GM08714 (cell line): ENCODE results near the gene KIAA1671.
"Not testable (repeated sequence)": the region's sequence is repeated elsewhere in the genome, so short reads cannot be mapped to it uniquely, and the experiment has no call there.

Source experiments
- H3K4me3 ChIP-seq: fragments of 200-500 bp; sonication (Bioruptor generic); 2 replicates; pipeline ENCODE4 v1.5.1; 2014; ENCODE audit warnings: mild to moderate bottlenecking, low read length, inconsistent platforms
- ZNF274 ChIP-seq: IDR thresholded peaks from 2 replicates; pipeline ENCODE4 v1.6.1; 2012; ENCODE audit warnings: mild to moderate bottlenecking, low read depth, low read length

The KIAA1671 gene

GRCh38 chr22:25205847-25206246, 253.3 kb downstream of the KIAA1671 start:
- TF ChIP-seq ZNF274, result no peak
- H3K4me3 ChIP-seq, result no peak overlapping the region

GRCh38 chr22:25206998-25207397, 254.5 kb downstream of the KIAA1671 start:
- no peak overlapping the region for H3K4me3 ChIP-seq
- TF ChIP-seq ZNF274, result no peak

DNA sequence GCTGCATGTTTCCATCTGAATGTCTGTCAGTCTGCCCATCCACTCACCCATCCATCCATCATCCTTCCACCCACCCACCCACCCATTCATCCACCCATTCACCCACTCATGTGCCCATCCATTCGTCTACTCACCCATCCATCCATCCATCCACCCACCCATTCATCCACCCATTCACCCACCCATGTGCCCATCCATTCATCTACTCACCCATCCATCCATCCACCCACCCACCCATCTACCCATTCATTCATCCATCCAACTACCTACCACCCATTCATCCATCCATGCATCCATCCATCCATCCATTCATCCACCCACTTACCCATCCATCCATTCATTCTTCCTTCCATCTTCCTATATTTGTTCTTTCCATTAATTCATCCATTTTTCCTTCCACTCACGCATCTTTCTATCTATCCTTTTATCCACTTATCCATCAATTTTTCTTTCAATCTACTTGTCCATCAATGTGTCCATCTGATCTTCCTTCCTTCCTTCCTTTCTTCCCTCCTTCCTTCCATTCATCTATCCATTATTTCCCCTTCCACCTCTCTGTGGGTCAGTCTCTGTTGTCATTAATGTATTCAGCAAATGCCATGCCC, 255.1 kb downstream of the KIAA1671 start:
- no peak for TF ChIP-seq ZNF274
- no peak overlapping the region for H3K4me3 ChIP-seq

GRCh38 chr22:25208328-25208727, 255.8 kb downstream of the KIAA1671 start:
- H3K4me3 ChIP-seq, result no peak overlapping the region
- no peak for TF ChIP-seq ZNF274

DNA sequence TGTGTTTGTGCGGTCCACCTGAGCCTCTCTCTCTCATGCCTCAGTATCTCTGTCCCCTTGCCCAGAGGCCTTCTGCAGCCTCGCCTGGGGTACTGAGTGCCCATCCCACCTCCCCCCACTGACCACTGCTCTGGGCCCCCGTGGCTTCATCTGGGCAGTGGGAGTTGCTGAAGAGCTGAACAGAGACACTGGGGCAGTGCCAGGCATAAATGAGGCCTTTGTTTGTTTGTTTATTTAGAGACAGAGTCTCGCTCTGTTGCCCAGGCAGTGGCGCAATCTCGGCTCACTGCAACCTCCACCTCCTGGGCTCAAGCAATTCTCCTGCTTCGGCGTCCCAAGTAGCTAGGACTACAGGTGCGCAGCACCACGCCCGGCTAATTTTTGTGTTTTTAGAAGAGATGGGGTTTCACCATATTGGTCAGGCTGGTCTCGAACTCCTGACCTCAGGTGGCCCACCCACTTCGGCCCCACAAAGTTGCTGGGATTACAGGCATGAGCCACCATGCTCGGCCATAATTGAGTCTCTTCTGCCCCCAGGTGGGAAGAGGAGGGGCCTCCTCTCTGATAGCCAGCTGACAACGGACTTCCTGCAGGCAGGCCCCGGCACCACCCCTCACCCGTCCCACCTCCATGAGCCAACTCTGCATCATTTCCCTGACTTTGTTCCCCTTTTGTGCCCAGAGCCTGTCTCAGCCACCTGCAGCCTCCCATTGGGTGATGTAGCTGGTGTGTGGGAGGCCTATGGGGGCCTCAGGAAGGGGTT, 256.4 kb downstream of the KIAA1671 start:
- no peak for TF ChIP-seq ZNF274
- H3K4me3 ChIP-seq, result no peak overlapping the region

DNA sequence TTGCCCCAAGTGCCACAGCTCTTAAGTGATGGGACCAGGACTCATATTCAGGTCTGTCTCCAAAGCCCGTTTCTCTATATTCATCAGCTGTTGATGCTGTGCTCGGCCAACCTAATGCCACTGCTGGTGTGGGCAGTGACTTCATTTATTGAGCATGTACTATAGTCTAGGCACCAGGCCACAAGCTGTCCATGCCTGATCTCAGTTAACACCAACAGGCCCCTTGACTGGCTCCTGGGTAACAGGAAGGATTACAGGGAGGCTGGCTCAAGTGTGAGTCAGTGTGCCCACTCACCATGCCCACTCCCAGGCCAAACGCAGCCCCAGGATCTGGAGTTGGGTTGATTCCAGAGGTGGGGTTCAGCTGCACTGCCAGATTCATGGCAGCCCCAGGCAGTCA, 258.3 kb downstream of the KIAA1671 start:
- no peak for TF ChIP-seq ZNF274
- H3K4me3 ChIP-seq, result no peak overlapping the region

DNA sequence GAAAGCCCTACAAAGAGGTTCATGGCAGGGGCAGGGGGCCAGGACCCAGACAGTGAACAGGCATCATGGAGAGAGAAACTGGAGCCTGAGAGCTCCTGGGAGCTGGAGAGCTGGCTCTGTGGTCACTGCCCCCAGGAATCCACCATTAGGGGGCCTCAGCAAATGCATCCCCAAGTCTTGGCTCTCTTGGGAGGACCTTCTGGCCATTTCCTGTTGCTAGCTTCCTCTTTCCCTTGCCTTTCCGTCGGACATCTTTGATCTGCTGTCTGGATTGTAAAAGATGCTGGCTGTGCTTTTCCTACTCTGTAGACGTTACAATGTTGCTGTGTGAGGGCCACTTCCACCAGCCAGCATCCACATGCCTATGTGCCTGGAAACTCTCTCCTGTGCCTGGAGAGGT, 259.8 kb downstream of the KIAA1671 start:
- TF ChIP-seq ZNF274, result no peak

GRCh38 chr22:25213221-25213620, 260.7 kb downstream of the KIAA1671 start:
- H3K4me3 ChIP-seq, result no peak overlapping the region
- TF ChIP-seq ZNF274, result no peak

More for the DNA sequence above, 259.8 kb downstream of the KIAA1671 start:
- H3K4me3 ChIP-seq, result no peak overlapping the region

DNA sequence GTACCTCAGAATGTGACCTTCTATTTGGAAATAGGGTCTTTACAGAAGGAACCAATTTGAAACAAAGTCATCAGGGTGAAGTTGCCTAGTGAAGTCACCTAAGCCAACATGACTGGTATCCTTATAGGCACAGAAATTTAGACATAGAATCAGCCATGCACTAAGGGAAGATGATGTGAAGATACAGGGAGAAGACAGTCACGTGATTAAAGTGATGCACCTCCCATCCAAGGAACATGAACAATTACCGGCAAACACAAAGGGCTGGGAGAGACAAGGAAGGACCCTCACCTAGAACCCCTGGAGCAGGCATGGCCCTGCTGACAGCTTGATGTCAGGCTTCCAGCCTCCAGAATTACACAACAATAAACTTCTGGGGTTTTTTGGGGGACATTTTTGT, 263.7 kb downstream of the KIAA1671 start:
- TF ChIP-seq ZNF274, result no peak

GRCh38 chr22:25219211-25219689, 266.7 kb downstream of the KIAA1671 start, which contains the start of gene CRYBB2:
TSS of gene CRYBB2 (plus strand) at chr22:25219639. CDS start at chr22:25221430, 1,791 bp downstream.
- TF ChIP-seq ZNF274, result no peak
- H3K4me3 ChIP-seq, result no peak within 1 kb of the TSS

More for the DNA sequence above, 263.7 kb downstream of the KIAA1671 start:
- no peak overlapping the region for H3K4me3 ChIP-seq

DNA sequence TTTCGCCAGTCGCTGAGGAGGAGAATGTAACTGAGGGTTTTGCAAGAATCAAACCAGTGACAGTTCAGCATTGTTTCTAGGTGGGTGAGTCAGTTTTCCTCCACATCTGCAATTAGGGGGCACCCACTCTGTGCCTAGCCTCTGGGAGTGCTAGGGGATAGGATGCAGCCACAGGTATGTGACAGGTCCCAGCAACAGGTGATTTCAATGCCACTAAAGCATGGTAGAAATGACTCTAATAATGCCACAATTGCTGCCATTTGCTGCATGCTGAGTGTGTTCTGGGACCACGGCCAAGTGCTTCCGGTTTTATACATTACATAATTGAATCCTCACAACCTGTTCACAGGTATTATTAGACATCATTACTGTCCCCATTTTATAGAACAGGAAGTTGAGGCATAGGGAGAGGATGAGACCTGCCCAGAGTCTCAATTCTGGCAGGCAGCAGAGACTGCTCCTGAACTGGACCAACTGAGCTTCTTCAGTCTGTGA, 267.5 kb downstream of the KIAA1671 start:
- H3K4me3 ChIP-seq, result no peak overlapping the region

DNA sequence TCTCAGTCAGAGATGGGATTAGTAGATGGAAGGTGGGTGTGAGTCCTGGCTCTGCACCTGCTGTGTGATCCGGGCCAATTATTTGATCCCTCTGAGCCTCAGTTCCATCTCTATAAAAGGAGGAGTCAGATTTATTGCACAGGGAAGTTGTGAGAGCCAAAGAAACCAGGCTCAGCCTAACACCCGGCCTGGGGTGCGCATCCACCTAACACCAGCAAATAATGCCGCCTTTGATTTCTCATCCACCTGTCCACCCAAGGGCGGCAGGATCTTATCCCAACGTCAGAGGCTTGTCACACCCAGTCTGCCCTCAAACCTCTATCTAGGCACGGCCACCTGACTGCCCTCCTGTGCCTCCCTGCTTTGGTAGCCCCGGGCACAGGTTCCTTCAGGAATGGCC, 269.3 kb downstream of the KIAA1671 start:
- no peak for TF ChIP-seq ZNF274
- no peak overlapping the region for H3K4me3 ChIP-seq

More for the DNA sequence above, 267.5 kb downstream of the KIAA1671 start:
- TF ChIP-seq ZNF274, result no peak

DNA sequence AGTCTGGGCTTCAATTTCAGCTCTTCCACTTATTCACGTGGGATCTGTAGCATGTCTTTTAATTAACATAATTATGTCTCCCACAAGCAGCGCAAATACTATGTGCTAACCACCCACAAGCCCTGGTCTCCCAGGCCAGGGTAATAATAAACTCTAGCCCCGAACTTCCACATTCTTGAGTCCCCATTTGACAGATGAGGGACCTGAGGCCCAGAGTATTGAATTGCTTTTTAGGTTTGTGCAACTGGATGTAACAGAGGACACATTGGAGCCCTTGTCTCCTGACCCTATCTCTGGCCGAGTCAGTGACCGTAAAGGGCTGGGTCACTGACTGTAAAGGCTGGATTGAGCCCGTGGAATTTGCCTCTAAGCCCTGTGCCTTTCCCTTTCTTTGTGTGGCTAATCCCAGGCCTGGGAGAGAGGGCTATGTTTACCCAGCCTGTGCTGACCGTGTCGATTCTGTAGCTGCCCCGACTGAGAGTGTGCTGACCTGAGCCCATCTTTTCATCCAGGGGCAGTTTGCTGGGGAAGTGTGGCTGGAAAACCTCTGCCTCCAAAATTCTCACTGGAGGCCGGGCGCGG, 270.8 kb downstream of the KIAA1671 start:
- no peak overlapping the region for H3K4me3 ChIP-seq
- TF ChIP-seq ZNF274, result no peak

- H3K4me3 ChIP-seq, result no peak overlapping the region
- no peak for TF ChIP-seq ZNF274
Observed at GRCh38 chr22:25228822-25229221, 276.3 kb downstream of the KIAA1671 start.

DNA sequence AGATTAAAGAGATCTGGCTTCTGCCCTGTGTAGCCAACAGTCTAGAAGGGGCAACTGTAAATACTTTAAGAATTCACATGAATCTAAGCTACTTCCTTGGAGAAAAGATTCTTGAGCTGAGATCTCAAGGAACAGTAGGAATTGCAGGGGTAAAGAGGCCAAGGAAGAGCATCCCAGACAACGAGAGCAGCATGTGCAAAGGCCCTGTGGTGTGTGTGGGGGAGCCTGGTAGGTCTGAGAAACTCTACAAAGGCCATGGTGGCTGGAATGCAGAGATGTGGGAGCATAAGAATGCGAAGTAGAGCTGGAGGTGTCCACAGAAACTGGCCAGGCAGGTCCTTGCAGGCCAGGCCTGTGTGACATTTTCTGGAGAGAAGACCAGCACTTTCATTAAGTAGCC, 278.2 kb downstream of the KIAA1671 start:
- H3K4me3 ChIP-seq, result not testable (repeated sequence)

GRCh38 chr22:25232301-25232700, 279.8 kb downstream of the KIAA1671 start:
- no peak for TF ChIP-seq ZNF274
- no peak overlapping the region for H3K4me3 ChIP-seq

GRCh38 chr22:25233706-25234105, 281.2 kb downstream of the KIAA1671 start:
- H3K4me3 ChIP-seq, result not testable (repeated sequence)
